GM18505 (cell line): Measurements from ENCODE around the gene LRRC15.

ENCODE experiments used
- ATAC-seq: cut with Tn5 transposase; IDR thresholded peaks from one replicate; pipeline ENCODE4 v1.9.1; 2021; ENCODE audit not compliant: unreplicated experiment
- POLR2A ChIP-seq: IDR thresholded peaks from 4 replicates; pipeline ENCODE4 v1.6.1; 2011; ENCODE audit warnings: borderline replicate concordance; ENCODE audit not compliant: insufficient read depth, insufficient read length; ENCODE audit errors: extremely low read depth

The LRRC15 gene

GRCh38 chr3:194333212-194333980 lies 36.1 kb downstream of the LRRC15 start:
- TF ChIP-seq POLR2A = no peak
- peak; percentile 89 for ATAC-seq

GRCh38 chr3:194332858-194333211 lies 36.7 kb downstream of the LRRC15 start:
- no peak for ATAC-seq
- TF ChIP-seq POLR2A = no peak

GRCh38 chr3:194330579-194330978 lies 39.0 kb downstream of the LRRC15 start:
- no peak for TF ChIP-seq POLR2A
- ATAC-seq = no peak

- no peak for ATAC-seq
- TF ChIP-seq POLR2A = no peak
Measured at GRCh38 chr3:194330160-194330559, 39.4 kb downstream of the LRRC15 start.

- ATAC-seq = no peak
Measured at GRCh38 chr3:194329583-194329965, 40.0 kb downstream of the LRRC15 start.

GRCh38 chr3:194328942-194329582 lies 40.5 kb downstream of the LRRC15 start:
- TF ChIP-seq POLR2A = no peak
- ATAC-seq = no peak

More at GRCh38 chr3:194329583-194329965, 40.0 kb downstream of the LRRC15 start:
- no peak for TF ChIP-seq POLR2A

GRCh38 chr3:194328053-194328657 lies 41.4 kb downstream of the LRRC15 start:
- no peak for ATAC-seq
- TF ChIP-seq POLR2A = no peak

GRCh38 chr3:194327218-194328052 lies 42.1 kb downstream of the LRRC15 start:
- TF ChIP-seq POLR2A = no peak
- no peak for ATAC-seq

- no peak for TF ChIP-seq POLR2A
- ATAC-seq = no peak
Measured at GRCh38 chr3:194326968-194327217, 42.6 kb downstream of the LRRC15 start.

GRCh38 chr3:194326192-194326967 lies 43.2 kb downstream of the LRRC15 start:
- ATAC-seq = no peak

GRCh38 chr3:194325424-194326153 lies 44.0 kb downstream of the LRRC15 start:
- TF ChIP-seq POLR2A = no peak
- no peak for ATAC-seq

More at GRCh38 chr3:194326192-194326967, 43.2 kb downstream of the LRRC15 start:
- no peak for TF ChIP-seq POLR2A

- no peak for ATAC-seq
- TF ChIP-seq POLR2A = no peak
Measured at GRCh38 chr3:194324823-194325327, 44.7 kb downstream of the LRRC15 start.

- no peak for TF ChIP-seq POLR2A
- no peak for ATAC-seq
Measured at GRCh38 chr3:194323785-194324735, 45.5 kb downstream of the LRRC15 start.
